Psoas muscle (tissue), 8 donors: Measurements from ENCODE around the gene UBE3B. TPM values are rescaled to one million over a fixed set of nuclear protein-coding genes. Genes with fewer than 3 reads are reported as not detected.
A peak's percentile ranks its signal among the peaks of the same experiment; 100 is the strongest.

Experiments
- ATAC-seq, 4 donors: fragments of 200-7000 bp; cut with Tn5 transposase; one replicate each; pipeline ENCODE4 v1.9.1; 2020; ENCODE audit warnings: moderate library complexity in 3 of 4, mild to moderate bottlenecking in 2 of 4
- DNase-seq, 2 donors: peaks; one replicate each; pipeline ENCODE4 v3.0.0-alpha.2; 2020
- H3K27ac ChIP-seq: fragments of 200-600 bp; one replicate; pipeline ENCODE4 v1.8.0; 2022
- H3K27me3 ChIP-seq, 3 donors: fragments of 200-600 bp in 1 of 3; one replicate each; pipeline versions ENCODE4 v1.6.1 to v1.8.0; 2013 to 2022; ENCODE audit warnings: low read length in 2 of 3, mild to moderate bottlenecking in 2 of 3, moderate library complexity in 1 of 3; ENCODE audit not compliant: insufficient read depth in 3 of 3
- H3K36me3 ChIP-seq, 2 donors: fragments of 200-600 bp in 1 of 2; one replicate each; pipeline versions ENCODE4 v1.6.1 to v1.8.0; 2013 to 2022; ENCODE audit warnings: low read depth in 1 of 2, mild to moderate bottlenecking in 1 of 2, moderate library complexity in 1 of 2; ENCODE audit not compliant: insufficient read depth in 1 of 2
- H3K4me1 ChIP-seq: fragments of 200-600 bp; one replicate; pipeline ENCODE4 v1.8.0; 2022
- H3K4me3 ChIP-seq: fragments of 200-600 bp; one replicate; pipeline ENCODE4 v1.8.0; 2022; ENCODE audit warnings: mild to moderate bottlenecking
- H3K9me3 ChIP-seq: fragments of 200-600 bp; one replicate; pipeline ENCODE4 v1.8.0; 2022
- CTCF ChIP-seq: fragments of 200-600 bp; IDR thresholded peaks from one replicate; pipeline ENCODE4 v1.8.0; 2022; ENCODE audit warnings: antibody characterized with exemption
- WGBS, 3 donors: extraction: QIAGEN DNeasy Blood & Tissue Kit; methylation state at CpG; one replicate each; pipeline versions ENCODE4 v1.1.6 to v1.1.7; 2013; 5-methylcytosine and 5-hydroxymethylcytosine counted together
- intact Hi-C, 2 donors: fragments of 100-400 bp; cut with DNase I; formaldehyde crosslinking; loops; one replicate each; pipeline versions ENCODE4 v1.11.0 to v1.14.2; 2022
- polyA plus RNA-seq, 3 donors: library from polyadenylated mRNA; stranded (reverse); fragments of 200-250 nt; gene quantifications; one replicate each; pipeline ENCODE4 v1.2.3, GENCODE V29; 2013
- total RNA-seq, 4 donors: library from RNA; stranded (reverse); fragmentation: NEBNext Ultra II Directional in 2 of 4; extraction: Animal tissue kit (Norgen Biotek cat#: 25700) in 2 of 4; gene quantifications; one replicate each; pipeline versions ENCODE4 v1.2.1 to v1.2.4, GENCODE V29; 2021 to 2023
- donor health status: healthy with polysubstance abuse.
- donor health status: DM: no; HTN: no; CAD: no; lungs with moderate emphysema.
- donor health status: Bipolar disorder and iron deficiency.
- donor health status: healthy.
- donor health status: DM: yes; HTN: yes; CAD: no.
- donor health status: DM: no; HTN: no; CAD: no.
- donor health status: DM: no; HTN: no; CAD: no.
- donor health status: DM: yes; HTN: yes; CAD: no.

The UBE3B gene
- total and polyA plus RNA-seq, 7 donors = 13.5 to 50.8 (median 42.6) TPM

GRCh38 chr12:109443794-109444193 lies 33.6 kb upstream of the UBE3B start:
- H3K4me3 ChIP-seq = no peak overlapping the region
- peaks cover 3 to 40% of the 10 kb centered on the region in 2 donors for H3K36me3 ChIP-seq
- no peaks in the 10 kb centered on the region for H3K9me3 ChIP-seq
- 45 to 77% (median 59%) methylated on average over 5 of the region's 5 CpGs for WGBS, 3 donors
- no peaks in the 10 kb centered on the region for H3K27me3 ChIP-seq
- ATAC-seq (peak in 3 of 4 donors; percentile 32 to 69 (median 54)), DNase-seq (no peak)
- intact Hi-C loops = no loop called here
- H3K27ac ChIP-seq = no peak overlapping the region
- TF ChIP-seq CTCF = no peak
- H3K4me1 ChIP-seq = no peaks in the 10 kb centered on the region

GRCh38 chr12:109444259-109444658 lies 33.2 kb upstream of the UBE3B start:
- no peak overlapping the region for H3K27ac ChIP-seq
- H3K27me3 ChIP-seq = no peaks in the 10 kb centered on the region
- TF ChIP-seq CTCF = no peak
- intact Hi-C loops = no loop called here
- WGBS, 3 donors = 52 to 56% (median 55%) methylated on average over 6 of the region's 6 CpGs
- ATAC-seq (peak in 1 of 4 donors; percentile 27), DNase-seq (no peak)
- H3K36me3 ChIP-seq = peaks cover 3 to 44% of the 10 kb centered on the region in 2 donors
- H3K9me3 ChIP-seq = no peaks in the 10 kb centered on the region
- H3K4me1 ChIP-seq = no peaks in the 10 kb centered on the region
- no peak overlapping the region for H3K4me3 ChIP-seq

DNA sequence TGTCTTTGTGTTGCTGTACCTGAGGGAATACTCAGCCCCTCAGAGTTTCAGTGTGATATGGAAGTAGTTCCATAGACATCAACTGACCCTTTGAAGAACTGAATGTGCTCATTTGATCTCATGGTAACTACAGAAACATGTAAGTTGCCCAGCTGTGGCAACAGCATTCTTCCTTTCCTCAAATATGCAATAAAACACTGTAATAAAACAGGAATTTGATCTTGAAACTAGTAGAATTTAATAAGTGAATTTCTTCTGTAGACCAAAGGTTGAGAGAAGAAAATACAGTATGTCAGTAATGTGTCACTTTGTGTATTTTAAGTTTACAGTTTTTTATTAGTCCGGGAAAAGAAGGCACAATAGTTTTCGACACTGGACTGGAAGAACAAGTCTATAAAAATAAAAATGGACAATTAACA lies 32.2 kb upstream of the UBE3B start:
- TF ChIP-seq CTCF = no peak
- Histone ChIP-seq H3K36me3 (peaks cover 3 to 45% of the 10 kb centered on the region in 2 donors), H3K27me3 (no peaks in the 10 kb centered on the region), H3K9me3 (no peaks in the 10 kb centered on the region), H3K4me3 (no peak overlapping the region), H3K4me1 (no peaks in the 10 kb centered on the region), H3K27ac (no peak overlapping the region)
- ATAC-seq (no peak), DNase-seq (no peak)
- intact Hi-C loops = no loop called here
- 78 to 93% (median 90%) methylated on average over 2 of the region's 2 CpGs for WGBS, 3 donors

DNA sequence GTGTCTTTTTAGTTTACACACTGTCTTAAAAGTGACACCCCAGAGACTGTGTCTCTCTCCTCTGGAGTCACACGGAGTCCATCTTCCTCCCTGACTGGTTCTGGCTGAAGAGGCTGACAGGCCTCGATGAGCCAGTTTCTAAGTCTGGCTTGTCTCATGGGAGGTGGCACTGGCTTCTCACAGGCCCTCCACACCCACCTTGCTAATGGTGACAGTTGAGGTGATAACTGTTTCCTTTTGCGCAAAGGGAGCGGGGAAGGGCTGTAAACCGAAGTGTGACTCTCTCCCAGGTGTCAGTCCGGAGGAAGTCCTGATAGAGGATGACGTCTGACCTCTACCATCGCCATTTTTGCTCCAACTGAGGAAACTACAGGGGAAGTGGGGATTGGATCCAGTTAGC lies 30.6 kb upstream of the UBE3B start:
- no peak overlapping the region for H3K4me3 ChIP-seq
- H3K4me1 ChIP-seq = no peaks in the 10 kb centered on the region
- WGBS, 3 donors = 79 to 83% (median 80%) methylated on average over 8 of the region's 8 CpGs
- H3K27ac ChIP-seq = no peak overlapping the region
- no peaks in the 10 kb centered on the region for H3K27me3 ChIP-seq
- H3K9me3 ChIP-seq = no peaks in the 10 kb centered on the region
- ATAC-seq = no peak
- DNase-seq = no peak
- H3K36me3 ChIP-seq = peaks cover 7 to 62% of the 10 kb centered on the region in 2 donors
- intact Hi-C loops = no loop called here
- TF ChIP-seq CTCF = no peak

- no peaks in the 10 kb centered on the region for H3K27me3 ChIP-seq
- DNase-seq (no peak), ATAC-seq (no peak)
- no peaks in the 10 kb centered on the region for H3K4me1 ChIP-seq
- no peak overlapping the region for H3K4me3 ChIP-seq
- no peak overlapping the region for H3K27ac ChIP-seq
- no peaks in the 10 kb centered on the region for H3K9me3 ChIP-seq
- TF ChIP-seq CTCF = no peak
- intact Hi-C loops = no loop called here
- 79 to 82% (median 82%) methylated on average over 9 of the region's 9 CpGs for WGBS, 3 donors
- H3K36me3 ChIP-seq = peaks cover 7 to 68% of the 10 kb centered on the region in 2 donors
Measured at GRCh38 chr12:109447482-109447881, 30.0 kb upstream of the UBE3B start.
